HS-5 (cell line): ENCODE measurements around the gene CARS1.
"Not testable (repeated sequence)": the region's sequence is repeated elsewhere in the genome, so short reads cannot be mapped to it uniquely, and the experiment has no call there.

ENCODE experiments used
- DNase-seq: peaks from one replicate; pipeline ENCODE4 v3.0.0-alpha.2; 2012; ENCODE audit warnings: low read depth

The CARS1 gene

DNA sequence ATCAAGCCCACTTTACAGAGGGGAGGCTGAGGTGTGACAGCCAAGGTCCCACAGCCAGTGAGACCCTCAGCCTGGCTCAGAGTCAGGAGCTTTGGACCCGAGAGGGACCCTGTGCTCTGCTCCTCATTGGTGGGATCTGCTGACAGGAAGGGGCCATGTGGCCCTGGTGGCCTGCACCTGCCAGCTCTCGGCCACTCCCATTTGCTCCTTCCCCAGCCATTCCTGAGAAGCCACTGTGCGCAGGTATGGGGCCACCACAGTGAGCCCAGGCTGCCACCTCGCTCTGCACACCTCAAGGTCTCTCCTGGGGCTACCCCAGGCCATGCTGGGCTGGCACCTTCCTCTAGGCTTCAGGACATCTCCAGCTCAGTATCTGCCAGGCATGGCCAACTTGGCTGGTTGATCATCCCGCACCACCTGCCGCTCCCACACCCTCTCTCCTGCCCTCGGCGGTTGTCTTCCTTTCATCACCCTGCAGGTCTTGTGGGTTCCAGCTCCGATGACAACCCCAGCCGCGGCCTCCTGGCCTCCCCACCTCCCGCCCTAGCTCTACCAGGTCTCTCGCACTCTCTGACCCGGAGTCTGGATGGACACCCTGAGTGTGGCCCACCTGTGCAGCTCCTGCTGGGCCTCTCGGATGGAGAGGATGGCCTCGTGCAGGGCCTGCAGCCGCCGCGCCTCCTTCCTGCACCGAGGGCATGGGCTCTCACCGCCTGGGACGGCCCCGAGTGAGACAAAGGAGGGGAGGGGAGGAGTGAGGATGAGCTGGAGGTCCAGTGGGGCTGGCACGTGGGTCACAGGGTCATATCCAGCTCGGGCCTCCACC lies 32.2 kb upstream of the CARS1 start:
- DNase-seq, result no peak

DNA sequence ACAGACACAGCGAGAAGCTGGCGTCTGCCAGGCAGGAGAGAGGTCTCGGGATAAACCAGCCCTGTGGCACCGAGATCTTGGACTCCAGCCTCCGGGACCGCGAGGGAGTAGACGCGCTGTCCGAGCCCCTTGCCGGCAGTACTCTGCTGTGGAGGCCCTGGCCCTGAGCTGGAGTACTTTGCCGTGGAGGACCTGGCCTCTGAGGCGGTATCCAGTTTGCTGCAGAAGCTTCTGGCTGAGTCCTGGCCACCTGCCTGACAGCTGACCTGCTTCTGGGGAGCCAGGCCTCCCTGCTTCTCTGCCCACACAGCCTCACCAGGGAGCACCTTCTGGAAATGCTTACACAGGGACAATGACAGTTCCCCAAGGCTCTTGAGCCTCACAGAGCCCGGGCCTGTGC lies 31.6 kb upstream of the CARS1 start:
- DNase-seq, result no peak

DNA sequence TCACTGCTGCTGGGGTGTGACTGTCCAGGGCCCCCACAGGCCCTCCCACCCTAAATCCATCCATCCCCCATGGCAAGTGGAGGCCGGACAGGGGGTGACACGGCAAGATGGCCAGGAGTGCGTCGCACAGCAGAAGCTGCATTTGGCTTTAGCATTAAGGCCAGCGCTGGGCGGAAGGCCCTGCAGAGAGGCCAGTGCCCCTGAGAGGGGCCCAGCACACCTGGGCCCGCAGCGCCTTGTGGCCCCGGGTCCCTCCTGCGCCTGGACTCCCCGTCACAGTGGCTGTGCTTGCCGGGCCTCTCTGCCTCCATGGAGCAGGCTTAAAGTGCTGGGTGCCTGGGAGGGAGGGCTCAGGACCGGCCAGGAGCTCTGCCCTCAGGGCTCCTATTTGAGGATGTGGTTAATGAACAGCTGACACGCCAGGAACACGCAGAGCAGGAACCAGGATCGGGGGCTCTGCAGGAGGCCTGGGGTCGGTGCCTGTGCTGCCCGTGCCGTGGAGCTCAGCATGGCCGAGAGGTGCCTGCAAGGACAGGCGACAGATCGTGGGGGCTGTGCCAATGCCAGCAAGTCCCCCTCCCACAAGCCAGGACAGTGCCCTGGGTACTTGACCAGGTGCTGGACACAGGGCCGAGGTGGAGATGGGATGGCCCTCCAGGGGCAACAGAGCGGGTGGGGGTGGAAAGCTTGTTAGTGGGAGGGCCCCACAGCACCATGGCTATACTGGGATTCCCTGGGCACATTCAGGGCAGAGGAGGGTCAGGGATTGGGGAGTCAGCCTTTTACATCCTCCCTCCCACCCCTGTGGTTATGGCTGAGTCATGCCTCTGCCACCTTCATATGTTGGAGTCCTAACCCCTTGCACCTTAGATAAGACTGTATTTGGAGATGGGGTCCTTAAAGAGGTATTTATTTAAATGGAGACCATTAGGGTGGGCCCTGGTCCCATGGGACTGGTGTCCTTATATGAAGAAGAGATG lies 30.9 kb upstream of the CARS1 start:
- no peak for DNase-seq

DNA sequence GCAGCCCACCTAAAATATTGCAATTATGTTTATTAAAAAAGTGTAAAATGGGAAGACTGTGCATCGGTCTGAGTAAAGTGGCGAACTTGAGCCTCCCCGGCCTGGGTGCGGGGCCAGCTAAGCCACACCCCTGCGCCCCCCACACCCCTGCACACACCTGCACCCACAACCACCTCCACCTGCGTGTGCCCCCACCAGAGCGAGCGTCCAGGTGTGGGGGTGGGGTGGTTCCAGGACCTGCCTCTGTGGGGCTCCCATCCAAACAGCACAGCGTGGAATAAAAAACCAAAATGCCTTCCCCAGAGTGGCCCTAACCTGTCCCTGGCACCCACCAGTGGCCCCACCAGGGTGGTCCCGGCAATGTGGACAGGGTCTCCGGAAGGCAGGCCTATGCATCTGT lies 30.1 kb upstream of the CARS1 start:
- no peak for DNase-seq

DNA sequence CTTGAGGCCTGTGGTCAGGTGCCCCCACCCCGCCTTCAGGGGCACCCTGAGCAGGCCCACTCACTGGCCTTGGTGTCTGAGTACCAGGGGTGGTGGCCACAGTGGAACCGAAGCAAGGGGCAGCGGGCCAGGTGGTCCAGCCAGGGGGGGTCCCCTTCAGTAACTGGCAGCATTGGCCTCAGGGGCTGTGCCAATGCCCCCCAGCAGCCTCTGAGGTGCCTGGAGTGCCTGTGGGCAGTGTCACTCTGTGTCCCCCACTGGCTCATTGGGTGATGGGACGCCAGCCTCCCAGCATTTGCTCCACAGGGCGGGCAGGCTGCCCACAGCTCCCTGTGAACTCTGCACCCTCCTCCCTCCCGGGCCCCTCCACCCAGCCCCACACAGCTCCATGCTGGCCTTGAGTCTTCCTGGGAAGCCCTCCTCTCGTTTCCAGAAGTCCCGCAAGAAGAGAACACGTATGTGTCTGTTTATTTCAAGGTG lies 29.5 kb upstream of the CARS1 start:
- no peak for DNase-seq

DNA sequence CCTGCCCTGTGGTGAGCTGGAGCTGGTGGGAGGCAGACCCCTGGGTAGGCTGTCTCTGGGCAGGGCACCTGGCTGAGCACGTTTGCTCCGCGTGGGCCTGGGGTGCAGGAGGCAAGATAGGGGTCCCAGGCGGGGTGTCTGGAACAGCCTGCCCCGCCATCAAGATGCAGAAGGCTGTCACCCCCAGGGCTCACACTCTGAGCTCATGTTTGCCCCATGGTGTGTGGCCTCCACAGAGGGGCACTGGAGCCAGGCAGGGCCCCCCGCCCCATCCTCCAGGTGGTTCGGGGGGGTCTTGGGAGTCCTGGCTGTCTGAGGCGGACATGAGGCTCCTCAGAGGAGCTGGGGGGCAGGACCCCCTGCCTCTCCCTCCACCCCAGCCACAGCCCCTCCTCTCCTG lies 28.9 kb upstream of the CARS1 start:
- DNase-seq, result no peak

DNA sequence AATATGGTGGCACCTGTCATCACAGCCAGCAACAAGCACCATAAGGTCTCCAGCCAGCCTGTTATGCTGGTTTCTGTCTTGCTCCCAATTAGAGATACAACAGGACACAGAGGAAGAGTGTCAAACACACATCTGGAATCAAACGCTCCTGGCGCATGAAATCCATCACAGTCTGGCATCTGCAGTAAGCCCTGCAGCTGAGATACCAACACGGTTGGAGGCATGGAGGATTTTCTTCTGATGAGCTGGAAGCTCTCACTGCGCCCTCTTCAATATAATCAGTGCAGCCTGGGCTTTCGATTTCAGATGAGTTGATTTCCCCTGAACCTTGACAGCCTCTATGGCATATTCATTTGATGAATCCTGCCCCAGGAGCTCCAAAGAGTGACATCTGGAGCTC lies 27.8 kb upstream of the CARS1 start:
- no peak for DNase-seq

DNA sequence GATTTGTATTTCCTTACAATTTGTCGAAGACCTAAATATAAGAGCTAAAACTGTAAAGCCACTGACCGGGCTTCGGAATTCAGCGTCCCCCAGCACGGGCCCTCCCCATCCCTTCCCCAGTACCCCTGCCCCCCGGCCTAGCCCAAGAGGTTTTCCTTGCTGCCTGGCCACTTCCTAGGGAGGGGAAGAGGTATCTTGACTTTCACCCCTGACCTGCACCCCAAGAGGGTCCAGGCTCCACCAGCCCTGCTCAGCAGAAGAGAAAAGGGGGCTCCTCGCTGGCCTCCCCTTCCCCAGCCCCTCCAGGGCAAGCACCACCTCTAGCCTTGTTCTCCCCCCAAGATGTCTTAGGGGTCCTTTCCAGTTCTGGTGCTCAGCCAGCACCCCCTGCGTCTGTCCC lies 26.1 kb upstream of the CARS1 start:
- DNase-seq, result no peak

DNA sequence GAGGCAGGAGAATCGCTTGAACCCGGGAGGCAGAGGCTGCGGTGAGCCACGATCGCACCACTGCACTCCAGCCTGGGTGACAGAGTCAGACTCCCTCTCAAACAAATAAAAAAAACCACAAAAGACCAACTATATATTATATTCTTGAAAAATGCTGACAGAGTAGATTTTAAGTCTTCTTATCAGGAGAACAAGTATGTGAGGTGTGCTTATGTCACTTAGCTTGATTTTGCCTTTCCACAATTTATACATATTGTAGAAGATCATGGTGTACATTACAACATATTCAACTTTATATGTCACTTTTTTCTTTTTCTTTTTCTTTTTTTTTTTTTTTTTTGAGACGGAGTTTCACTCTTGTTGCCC lies 24.1 kb upstream of the CARS1 start:
- DNase-seq, result no peak

DNA sequence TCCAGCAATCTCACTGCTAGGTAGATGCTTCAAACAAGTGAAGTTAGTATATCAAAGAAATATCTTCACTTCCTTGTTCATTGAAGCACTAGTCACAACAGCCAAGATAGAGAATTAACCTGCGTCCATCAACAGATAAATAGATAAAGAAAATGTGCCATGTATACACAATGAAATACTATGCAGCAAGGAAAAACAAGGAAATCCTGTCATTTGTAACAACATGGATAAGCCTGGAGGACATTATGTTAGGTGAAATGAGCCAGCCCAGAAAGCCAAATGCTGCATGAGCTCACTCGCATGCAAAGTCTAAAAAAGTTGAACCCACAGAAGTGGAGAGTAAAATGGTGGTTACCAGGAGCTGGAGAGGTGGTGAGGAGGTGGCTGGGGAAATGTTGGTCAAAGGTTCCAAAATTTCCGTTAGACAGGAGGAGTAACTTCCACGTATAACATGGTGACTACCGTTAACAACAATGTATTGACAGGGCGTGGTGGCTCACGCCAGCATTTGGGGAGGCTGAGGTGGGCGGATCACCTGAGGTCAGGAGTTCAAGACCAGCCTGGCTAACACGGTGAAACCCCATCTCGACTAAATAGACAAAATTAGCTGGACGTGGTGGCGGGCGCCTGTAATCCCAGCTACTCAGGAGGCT lies 23.6 kb upstream of the CARS1 start:
- no peak for DNase-seq

DNA sequence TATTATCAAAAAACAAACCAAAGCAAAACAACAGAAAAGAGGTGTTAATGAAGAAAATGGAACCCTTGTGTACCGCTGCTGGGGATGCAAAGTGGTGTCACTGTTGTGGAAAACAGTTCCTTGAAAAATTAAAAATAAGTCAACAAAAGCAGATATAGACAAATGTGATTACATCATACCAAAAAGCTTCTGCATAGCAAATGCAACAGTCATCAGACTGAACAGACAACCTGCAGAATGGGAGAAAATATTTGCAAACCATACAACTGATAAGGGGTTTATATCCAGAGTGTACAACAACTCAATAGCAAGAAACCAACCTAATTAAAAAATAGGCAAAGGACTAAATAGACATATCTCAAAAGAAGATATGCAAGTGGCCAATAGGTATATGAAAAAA lies 22.9 kb upstream of the CARS1 start:
- DNase-seq, result no peak

DNA sequence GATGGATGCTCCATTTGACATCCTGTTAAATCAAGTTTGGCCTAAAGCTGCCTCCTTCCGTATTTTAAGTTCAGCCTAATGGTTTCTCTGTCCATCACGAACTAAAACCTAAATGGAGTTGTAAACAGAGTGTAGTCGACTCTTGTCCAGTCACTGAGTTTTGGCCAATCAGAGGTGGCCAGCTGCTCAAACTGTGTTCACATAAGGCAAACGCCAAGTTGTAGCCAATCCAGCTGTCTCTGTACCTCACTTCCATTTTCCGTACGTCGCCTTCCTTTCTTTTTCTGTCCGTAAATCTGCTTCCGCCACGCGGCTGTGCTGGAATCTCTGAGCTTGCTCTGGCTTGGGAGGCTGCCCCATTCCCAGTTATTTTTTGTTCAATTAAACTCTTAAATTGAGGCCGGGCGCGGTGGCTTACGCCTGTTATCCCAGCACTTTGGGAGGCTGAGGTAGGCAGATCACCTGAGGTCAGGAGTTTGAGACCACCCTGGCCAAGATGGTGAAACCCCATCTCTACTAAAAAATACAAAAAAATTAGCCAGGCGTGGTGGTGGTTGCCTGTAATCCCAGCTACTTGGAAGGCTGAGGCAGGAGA lies 20.7 kb upstream of the CARS1 start:
- no peak for DNase-seq

DNA sequence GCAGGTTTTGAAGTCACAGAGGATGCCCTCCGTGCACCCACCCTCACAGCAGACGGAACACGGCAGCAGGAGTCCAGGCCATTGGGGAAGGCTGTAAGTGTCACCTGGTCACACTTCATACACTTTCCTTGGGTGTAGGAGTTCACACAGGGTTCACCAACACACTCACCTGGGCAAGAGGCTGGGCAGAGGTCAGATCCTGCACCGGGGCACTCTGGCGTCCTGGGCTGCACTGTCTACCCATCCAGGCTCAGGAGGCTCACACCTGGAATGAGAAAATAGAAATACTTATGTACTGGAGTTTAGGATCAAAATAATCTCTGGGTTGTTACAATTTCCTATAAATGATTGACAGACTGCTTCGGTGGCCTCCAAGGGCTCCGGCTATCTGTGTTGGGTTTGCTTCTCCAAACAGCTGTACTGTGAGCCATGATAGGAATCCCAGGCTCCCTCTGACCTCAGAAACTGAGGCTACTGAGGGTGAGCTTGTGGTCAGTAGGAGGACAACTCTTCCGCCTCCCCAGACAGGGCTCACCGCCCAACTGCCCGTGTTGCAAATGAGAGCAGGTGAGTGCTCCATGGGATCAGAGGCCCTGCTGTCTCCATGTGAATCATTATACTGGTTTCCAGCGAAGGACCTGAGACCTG lies 20.1 kb upstream of the CARS1 start:
- no peak for DNase-seq

DNA sequence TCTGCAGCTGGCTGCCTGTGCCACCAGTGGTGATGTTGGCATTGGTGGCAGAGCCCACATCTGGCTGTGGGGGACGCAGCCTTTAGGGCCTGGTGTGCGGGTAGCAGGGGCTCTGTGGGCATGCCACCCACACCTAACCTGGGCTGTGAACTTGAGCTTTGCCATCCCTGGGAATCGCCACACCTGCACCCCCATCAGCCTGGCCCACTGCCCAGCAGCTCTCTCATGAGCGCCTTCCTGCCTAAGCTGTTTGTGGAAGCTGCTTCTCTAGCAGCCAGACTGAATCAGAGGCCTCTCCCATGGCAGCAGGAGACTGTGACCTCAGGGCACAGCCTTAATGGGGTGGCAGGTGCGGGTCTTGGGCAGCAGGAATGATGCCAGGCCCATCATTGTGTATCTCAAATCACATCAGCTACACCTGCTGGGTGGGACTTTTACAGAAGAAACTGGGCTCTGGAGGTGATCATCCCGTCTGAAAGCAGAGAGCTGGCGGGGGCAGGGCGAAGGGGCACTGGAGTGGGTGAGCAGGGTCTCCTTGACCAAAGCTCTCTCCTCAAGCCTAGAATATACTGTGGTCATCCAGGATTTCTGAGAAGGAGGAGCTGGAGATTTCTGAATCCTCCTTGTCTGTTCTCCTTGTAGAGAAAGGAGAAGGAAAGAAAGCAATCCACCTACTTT lies 17.8 kb upstream of the CARS1 start:
- no peak for DNase-seq

DNA sequence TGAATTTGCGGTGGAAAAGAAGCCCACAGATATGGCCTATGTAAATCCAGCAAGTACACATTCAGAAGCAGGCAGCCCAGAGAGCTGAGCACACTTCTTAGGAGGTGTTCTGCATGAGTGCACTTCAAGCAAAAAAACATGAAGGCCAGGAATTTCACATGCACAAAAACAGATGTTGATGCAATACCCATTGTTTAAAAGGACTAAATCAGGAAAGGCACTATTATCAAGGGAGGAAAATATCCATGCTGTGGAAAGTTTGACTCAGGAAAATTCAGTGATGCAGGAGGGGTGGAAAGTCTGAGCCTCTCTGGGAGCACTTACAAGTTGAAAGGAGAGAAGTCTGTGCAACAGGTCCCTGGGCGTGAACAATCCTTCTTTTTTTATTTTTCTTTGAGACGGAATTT lies 15.8 kb upstream of the CARS1 start:
- no peak for DNase-seq

DNA sequence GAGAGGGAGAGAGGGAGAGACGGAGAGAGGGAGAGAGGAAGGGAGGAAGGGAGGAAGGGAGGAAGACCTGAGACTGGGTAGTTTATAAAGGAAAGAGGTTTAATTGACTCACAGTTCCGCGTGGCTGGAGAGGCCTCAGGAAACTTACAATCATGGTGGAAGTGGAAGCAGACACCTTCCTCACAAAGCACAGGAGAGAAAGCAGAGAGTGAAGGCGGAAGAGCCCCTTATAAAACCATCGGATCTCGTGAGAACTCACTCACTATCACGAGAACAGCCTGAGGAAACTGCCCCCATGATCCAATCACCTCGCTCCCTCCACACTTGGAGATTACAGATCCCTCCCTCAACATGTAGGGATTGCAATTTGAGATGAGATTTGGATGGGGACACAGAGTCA lies 12.2 kb upstream of the CARS1 start:
- DNase-seq, result no peak

DNA sequence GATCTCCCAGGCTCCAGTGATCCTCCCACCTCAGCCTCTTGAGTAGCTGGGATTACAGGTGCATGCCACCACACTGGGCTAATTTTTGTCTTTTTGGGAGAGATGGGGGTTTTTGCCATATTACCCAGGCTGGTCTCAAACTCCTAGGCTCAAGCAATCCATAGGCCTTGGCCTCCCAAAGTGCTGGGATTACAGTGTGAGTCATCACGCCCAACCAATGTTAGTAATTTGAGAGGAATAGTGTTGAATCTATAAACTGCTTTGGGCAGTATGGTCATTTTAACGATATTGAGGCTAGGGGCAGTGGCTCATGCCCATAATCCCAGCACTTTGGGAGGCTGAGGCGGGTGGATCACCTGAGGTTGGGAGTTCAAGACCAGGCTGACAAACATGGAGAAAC lies 9.1 kb upstream of the CARS1 start:
- not testable (repeated sequence) for DNase-seq

DNA sequence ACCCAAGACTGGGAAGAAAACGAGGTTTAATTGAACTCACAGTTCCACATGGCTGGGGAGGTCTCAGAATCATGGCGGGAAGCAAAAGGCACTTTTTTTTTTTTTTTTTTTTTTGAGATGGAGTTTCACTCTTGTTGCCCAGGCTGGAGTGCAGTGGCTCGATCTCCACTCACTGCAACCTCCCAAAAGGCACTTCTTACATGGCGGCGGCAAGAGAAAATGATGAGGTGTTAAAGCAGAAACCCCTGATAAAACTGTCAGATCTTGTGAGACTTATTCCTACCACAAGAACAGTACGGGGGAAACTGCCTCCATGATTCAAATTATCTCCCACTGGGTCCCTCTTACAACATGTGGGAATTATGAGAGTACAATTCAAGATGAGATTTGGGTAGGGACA lies 7.5 kb upstream of the CARS1 start:
- DNase-seq, result not testable (repeated sequence)

DNA sequence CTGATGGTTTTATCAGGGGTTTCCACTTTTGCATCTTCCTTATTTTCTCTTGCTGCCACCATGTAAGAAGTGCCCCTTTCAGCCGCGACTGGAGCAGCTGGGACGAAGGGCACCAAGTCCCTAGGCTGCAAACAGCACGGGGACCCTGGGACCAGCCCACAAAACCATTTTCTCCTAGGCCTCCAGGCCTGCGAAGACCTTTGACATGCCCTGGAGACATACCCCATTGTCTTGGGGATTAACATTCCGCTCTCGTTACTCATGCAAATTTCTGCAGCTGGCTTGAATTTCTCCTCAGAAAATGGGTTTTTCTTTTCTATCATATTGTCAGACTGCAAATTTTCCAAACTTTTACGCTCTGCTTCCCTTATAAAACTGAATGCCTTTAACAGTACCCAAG lies 6.7 kb upstream of the CARS1 start:
- DNase-seq, result not testable (repeated sequence)

DNA sequence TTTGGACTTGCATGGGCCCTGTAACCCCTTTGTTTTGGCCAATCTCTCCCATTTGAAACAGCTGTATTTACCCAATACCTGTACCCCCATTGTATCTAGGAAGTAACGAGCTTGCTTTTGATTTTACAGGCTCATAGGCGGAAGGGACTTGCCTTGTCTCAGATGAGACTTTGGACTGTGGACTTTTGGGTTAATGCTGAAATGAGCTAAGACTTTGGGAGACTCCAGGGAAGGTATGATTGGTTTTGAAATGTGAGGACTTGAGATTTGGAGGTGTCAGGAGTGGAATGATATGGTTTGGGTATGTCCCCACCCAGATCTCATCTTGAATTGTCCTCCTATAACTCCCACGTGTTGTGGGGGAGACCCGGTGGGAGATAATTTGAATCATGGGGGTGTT lies 6.2 kb upstream of the CARS1 start:
- not testable (repeated sequence) for DNase-seq

DNA sequence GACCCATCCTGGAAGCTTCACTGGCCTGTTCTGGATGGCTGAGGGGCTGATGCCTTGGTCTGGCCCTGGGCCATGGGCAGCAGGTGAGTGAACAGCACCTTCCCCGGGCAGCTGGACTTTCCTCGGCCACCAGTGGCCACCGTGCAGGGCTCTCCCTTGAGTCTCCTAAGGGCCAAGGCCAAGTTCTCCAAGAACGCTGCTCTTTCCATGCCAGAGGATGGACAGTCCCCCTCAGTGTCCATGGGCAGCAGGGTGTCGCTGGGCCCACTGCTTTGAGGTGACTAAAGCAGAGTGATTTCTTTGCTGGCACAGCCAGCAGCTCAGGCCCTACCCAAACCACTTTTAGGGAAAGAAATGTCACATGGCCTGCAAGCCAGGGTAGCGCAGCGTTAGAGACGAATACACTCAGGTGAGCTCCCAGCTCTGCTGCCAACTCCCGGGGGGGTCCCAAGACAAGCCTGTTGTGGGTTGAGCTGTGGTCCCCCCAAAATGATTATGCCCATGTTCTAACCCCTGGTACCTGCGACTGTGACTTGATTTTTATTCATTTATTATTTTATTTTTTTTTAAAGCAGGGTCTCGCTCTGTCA lies 3.3 kb upstream of the CARS1 start:
- DNase-seq, result no peak
